Motor neuron (in vitro differentiated cells): Measurements from ENCODE around the gene EYS. TPM values are rescaled to one million over a fixed set of nuclear protein-coding genes. Genes with fewer than 3 reads are reported as not detected.

Experiments used
- ATAC-seq, 8 experiments: fragments of 200-7000 bp; cut with Tn5 transposase; replicated peaks in 6 of 8; 2 replicates each; pipeline ENCODE4 v1.8.0; 2021; ENCODE audit warnings: mild to moderate bottlenecking in 8 of 8, moderate library complexity in 8 of 8
- H3K27ac ChIP-seq, 2 donors: fragments of 250-450 bp; sonication (Bioruptor Pico); 2 replicates each; pipeline ENCODE4 v1.9.0; 2021; ENCODE audit warnings: antibody characterized with exemption in 2 of 2, mild to moderate bottlenecking in 2 of 2, moderate library complexity in 1 of 2
- H3K4me1 ChIP-seq, 2 donors: fragments of 250-450 bp; sonication (Bioruptor Pico); replicated peaks in 1 of 2; 2 replicates each; pipeline ENCODE4 v1.6.1; 2021; ENCODE audit warnings: antibody characterized with exemption in 2 of 2, mild to moderate bottlenecking in 2 of 2, moderate library complexity in 1 of 2
- H3K4me3 ChIP-seq, 5 donors: fragments of 250-450 bp; sonication (Bioruptor Pico); 2 replicates each; pipeline ENCODE4 v1.9.0; 2021; ENCODE audit warnings: antibody characterized with exemption in 5 of 5, mild to moderate bottlenecking in 5 of 5, moderate library complexity in 4 of 5
- WGBS, 10 experiments: fragments of 450-650 bp; shearing (Covaris generic); methylation state at CpG; one replicate each; pipeline ENCODE4 v1.0.0; 2022; 5-methylcytosine and 5-hydroxymethylcytosine counted together
- in situ Hi-C, 9 experiments: fragments of 400-800 bp; cut with MboI; loops; one replicate each; pipeline ENCODE4 v1.15.0; 2021; ENCODE audit warnings: low sequenced_read_pairs in 9 of 9, low pct_unique_long_range_greater_than_20kb in 2 of 9; ENCODE audit not compliant: unreplicated experiment in 9 of 9
- total RNA-seq, 8 experiments: library from RNA; unstranded; fragments of 300-600 nt; gene quantifications; 2 replicates each; pipeline versions ENCODE4 v1.2.3 to v1.2.4, GENCODE V29; 2022

The EYS gene
- total RNA-seq, 8 experiments from 2014 or later: 0.71 to 3.7 (median 1.2) TPM

DNA sequence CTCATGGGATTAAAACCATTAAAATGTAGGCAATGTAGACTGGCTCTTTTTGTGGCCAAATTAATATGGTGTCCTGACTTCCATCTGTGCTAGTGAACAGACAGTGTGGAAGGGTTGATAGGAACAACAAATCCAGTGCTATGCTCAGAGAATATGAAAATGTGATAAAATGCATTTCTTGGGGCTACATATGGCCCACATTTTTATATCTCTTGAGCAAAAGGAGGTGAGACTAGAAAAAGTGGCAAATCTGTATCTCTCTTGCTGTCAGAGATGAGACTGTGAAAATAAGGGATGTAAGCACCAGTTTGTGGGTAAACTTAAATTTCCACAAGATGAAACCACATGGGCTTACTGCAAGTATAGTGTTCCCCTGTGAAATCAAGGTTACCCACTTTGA, 1909.3 kb downstream of the EYS start:
- H3K27ac ChIP-seq: no peak overlapping the region
- peaks cover 0 to 5% of the 10 kb centered on the region in 2 donors for H3K4me1 ChIP-seq
- in situ Hi-C loops: loop anchor here in 3 of 9 experiments (25.0 kb wide), 2 partner anchors 435 to 460 kb away; no protein-coding TSS in a partner anchor
- ATAC-seq: no peak
- H3K4me3 ChIP-seq: no peak overlapping the region

DNA sequence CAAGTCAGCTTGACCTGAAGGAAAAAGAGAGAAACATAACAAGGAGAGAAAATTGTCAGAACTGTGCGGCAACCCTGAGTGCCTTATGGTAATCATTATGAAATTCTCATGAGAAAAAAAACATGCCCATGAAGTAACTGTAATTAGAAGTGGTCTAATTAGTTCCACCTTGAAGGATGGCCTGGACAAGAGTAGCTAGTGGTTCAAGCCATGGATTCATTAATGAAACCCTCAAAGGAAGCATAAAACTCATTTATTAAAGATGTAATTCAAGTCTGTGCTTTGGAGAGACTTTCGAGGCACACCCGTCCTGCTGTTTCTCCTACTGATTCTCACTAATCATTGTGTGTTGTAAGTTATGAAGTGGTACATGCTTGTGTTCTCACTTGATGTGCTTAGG, 1911.2 kb downstream of the EYS start:
- in situ Hi-C loops: loop anchor here in 3 of 9 experiments (25.0 kb wide), 2 partner anchors 434 to 459 kb away; no protein-coding TSS in a partner anchor
- Histone ChIP-seq H3K4me3 (no peak overlapping the region), H3K27ac (no peak overlapping the region), H3K4me1 (peaks cover 0 to 5% of the 10 kb centered on the region in 2 donors)
- WGBS, 10 experiments: 33 to 100% (median 82%) methylated on average over 1 to 3 of the region's 3 CpGs; no CpG with 5 or more reads in 2 of the 10 experiments
- ATAC-seq: peak in 1 of 8 experiments; percentile 12

DNA sequence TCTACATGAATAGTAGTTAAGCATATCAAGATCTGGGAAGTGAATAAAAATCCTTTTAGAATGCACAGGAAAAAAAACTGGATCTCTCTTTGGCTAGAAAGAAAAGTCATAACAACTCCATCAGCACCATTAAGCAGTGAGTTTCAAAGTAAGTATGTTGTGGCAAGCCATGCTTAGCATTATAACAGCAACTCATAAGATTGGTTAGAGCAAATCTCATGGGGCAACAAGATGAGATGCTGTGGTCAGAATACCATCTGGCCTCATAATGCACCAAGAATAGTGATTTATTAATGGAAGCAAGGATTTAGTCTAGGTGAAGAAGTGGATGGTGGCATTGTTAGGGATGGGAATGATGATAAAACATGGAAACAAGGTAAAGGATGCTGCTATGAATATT, 1912.0 kb downstream of the EYS start:
- Histone ChIP-seq H3K4me3 (no peak overlapping the region), H3K4me1 (peaks cover 0 to 5% of the 10 kb centered on the region in 2 donors), H3K27ac (no peak overlapping the region)
- in situ Hi-C loops: loop anchor here in 3 of 9 experiments (25.0 kb wide), 2 partner anchors 433 to 458 kb away; no protein-coding TSS in a partner anchor
- no peak for ATAC-seq

DNA sequence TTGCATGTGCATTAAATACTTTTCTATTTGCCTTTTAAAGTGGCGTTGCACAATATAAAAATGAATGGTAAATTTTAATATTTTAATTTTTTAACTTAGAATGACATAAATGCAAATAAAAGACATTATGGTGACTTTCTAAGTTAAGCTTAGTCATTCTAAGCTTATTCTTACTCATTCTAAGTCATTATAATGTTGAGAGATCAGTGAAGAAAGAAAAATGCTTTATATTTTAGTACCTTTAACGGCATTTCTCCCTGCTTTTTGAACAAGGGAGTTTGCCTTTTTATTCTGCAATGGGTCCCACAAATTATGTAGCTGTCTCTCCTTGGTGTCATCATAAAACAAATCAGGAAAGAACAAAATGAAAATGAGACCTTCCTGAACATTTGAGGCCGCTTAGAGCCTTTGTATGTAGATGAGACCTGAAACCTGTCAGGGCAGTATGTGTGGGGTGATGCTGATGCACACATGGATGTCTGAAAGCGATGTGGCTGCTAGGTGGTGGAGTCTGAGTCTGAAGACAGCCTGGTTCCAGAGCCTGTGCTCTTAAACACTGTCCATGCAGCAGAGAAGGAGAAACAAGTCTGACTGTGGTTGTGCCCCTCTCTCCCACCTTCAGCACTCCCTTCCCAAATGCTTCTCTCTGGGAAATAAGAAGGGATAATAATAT, 1913.4 kb downstream of the EYS start:
- ATAC-seq: peak in 4 of 8 experiments; percentile 25 to 82 (median 52)
- Histone ChIP-seq H3K4me1 (peaks cover 0 to 5% of the 10 kb centered on the region in 2 donors), H3K27ac (no peak overlapping the region), H3K4me3 (no peak overlapping the region)
- in situ Hi-C loops: loop anchor here in 3 of 9 experiments (25.0 kb wide), 2 partner anchors 431 to 456 kb away; no protein-coding TSS in a partner anchor
- WGBS, 10 experiments: 0 to 94% (median 73%) methylated on average over 1 to 4 of the region's 4 CpGs

DNA sequence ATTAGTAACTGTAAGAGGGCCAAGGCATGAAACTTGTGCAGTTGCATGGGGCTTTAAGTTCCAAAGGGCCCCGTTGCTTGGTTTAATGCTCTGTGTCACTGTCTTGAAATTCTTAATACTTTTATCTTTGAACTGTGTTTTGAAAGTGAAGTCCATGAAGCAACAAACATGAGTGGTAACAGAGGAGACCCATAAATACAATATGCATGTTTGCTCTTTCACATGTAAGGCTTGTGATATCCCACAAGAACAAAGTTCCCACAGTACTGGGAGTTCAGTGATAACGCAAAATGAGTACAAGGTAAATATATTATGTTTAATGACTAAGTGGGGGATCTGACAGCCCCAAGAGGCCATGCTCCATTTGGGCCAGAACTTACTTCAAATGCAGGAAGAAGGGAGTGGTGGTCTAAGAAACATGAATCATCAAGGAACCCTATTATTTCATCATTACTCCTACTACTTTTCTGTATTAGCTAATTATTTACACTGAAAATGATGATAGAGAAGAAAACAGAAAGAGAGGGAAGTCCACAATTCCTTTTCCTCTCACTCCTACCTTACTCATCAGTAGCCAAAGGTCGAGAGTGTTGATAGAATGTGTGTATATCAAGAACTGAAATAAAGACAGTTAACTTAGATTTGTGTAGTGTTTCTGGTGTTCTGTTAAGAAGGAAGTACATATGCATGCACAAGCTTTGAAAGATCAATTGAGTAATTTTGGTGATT, 1914.1 kb downstream of the EYS start:
- Histone ChIP-seq H3K4me3 (no peak overlapping the region), H3K4me1 (peaks cover 0 to 5% of the 10 kb centered on the region in 2 donors), H3K27ac (no peak overlapping the region)
- in situ Hi-C loops: loop anchor here in 3 of 9 experiments (25.0 kb wide), 2 partner anchors 431 to 456 kb away; no protein-coding TSS in a partner anchor
- 39 to 96% (median 75%) methylated on average over 1 to 3 of the region's 3 CpGs for WGBS, 10 experiments
- ATAC-seq: peak in 3 of 8 experiments; percentile 57 to 88 (median 59)

DNA sequence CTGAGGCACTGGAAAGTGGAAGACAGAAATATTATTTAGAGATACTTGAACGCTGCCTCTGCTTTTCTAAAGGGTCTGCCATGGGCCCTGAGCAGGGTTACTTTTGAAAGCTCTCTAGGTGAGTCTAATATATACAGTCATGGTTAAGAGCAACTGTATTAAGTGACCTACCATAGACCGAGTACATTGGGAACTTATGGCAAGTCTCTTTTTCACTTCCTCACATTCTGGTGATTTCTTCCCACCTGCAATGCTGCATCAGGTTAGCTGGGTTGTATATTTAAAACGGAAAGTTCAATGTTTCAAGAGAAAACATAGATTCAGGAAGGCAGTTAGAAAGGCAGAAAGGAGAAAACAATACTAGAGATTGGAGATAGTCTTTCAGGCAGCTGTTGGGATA, 1916.7 kb downstream of the EYS start:
- Histone ChIP-seq H3K27ac (no peak overlapping the region), H3K4me3 (no peak overlapping the region), H3K4me1 (peaks cover 0 to 5% of the 10 kb centered on the region in 2 donors)
- no peak for ATAC-seq
- WGBS, 10 experiments: 75 to 100% (median 96%) methylated on average over 1 to 3 of the region's 3 CpGs; no CpG with 5 or more reads in 3 of the 10 experiments
- in situ Hi-C loops: loop anchor here in 3 of 9 experiments (25.0 kb wide), 2 partner anchors 428 to 453 kb away; no protein-coding TSS in a partner anchor

DNA sequence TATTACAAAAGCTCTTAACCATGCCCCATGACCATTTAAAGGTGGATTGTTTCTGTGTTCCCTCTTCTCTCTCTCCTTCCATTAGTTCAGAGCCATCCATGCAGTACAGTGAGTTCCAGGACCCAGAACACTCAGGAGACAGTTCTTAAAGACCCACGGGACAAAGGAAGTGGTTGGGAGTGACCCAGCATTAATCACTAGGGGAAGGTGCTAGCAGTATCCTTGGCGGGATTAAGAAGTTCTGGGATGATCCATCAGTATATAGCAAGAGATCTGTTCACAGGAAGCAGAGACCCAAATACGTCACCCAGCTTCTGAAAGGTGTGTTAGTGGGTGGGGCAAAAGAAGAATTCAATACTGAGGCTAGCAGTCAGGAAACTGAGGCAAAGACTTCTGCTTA, 1917.3 kb downstream of the EYS start:
- no peak for ATAC-seq
- WGBS, 10 experiments: 29 to 100% (median 73%) methylated on average over 1 to 3 of the region's 3 CpGs; no CpG with 5 or more reads in 2 of the 10 experiments
- Histone ChIP-seq H3K27ac (no peak overlapping the region), H3K4me3 (no peak overlapping the region), H3K4me1 (peaks cover 0 to 1% of the 10 kb centered on the region in 2 donors)
- in situ Hi-C loops: loop anchor here in 3 of 9 experiments (25.0 kb wide), 2 partner anchors 427 to 452 kb away; no protein-coding TSS in a partner anchor

DNA sequence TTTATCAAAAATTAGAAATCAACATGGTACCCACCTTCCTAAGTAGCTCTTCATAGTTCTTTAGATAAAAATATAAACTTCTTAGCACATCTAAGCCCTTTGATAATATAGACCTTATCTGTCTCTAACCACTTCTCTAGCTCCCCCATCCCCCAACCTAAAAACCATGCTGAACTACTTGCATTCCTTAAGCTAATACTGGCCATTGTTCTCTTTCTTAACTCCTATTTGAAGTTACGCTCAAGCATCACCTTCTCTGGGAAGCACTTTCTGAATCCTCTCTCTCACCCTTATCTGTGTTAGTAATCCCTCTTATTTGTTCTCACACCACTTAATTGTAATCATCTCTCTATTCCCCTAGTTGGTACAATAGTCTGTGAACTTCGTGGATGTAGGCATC, 1918.5 kb downstream of the EYS start:
- no peak overlapping the region for H3K4me3 ChIP-seq
- no peak for ATAC-seq
- H3K27ac ChIP-seq: no peak overlapping the region
- no peaks in the 10 kb centered on the region for H3K4me1 ChIP-seq
- 59 to 100% (median 100%) methylated on average over 1 to 2 of the region's 2 CpGs; no CpG with 5 or more reads in 1 of the 10 experiments for WGBS, 10 experiments
- in situ Hi-C loops: loop anchor here in 3 of 9 experiments (25.0 kb wide), 2 partner anchors 426 to 451 kb away; no protein-coding TSS in a partner anchor

DNA sequence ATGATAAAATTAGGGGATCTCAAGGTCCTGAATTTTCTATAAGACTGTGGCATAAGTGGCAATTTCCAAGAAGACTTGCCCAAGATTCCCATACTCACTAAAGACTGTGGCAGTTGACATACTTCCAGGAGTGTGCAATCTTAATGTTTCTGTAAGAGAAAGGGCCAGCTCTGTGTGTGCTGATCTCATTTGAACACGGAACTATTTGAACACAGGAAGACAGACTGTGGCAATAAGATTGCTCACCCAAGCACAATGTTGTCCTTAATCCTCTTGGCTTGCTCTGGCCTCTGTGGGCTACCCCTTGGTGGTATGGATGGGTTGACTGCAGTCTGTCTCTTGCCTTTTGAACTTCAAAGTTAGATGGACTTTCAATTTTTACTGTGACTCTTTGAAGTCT, 1920.0 kb downstream of the EYS start:
- in situ Hi-C loops: loop anchor here in 3 of 9 experiments (25.0 kb wide), 2 partner anchors 425 to 450 kb away; no protein-coding TSS in a partner anchor
- ATAC-seq: no peak
- 38 to 100% (median 86%) methylated on average over 1 of the region's 1 CpG; no CpG with 5 or more reads in 3 of the 10 experiments for WGBS, 10 experiments
- no peak overlapping the region for H3K4me3 ChIP-seq
- no peaks in the 10 kb centered on the region for H3K4me1 ChIP-seq
- no peak overlapping the region for H3K27ac ChIP-seq

DNA sequence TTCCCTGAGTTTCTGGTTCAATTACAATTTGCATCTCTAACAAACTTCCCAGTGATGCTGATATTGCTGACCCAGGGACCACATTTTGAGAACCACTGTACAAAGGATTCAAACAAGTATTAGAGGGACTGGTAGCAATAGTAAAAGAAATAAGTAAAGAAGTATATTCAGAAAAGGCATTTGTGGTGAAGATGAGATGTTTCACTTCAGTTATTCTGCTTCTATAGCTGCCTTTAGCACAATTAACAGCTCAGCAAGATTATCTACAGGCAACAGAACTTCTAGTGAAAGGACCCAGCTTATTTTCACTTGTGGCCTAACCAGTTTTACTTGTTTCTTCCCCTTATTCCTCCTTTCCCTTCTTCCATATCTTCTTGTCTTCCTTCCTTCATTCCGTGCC, 1922.0 kb downstream of the EYS start:
- no peak overlapping the region for H3K4me3 ChIP-seq
- no peak for ATAC-seq
- H3K4me1 ChIP-seq: no peaks in the 10 kb centered on the region
- H3K27ac ChIP-seq: no peak overlapping the region
- WGBS, 10 experiments: 57 to 100% (median 88%) methylated on average over 1 of the region's 1 CpG; no CpG with 5 or more reads in 1 of the 10 experiments
- in situ Hi-C loops: loop anchor here in 3 of 9 experiments (25.0 kb wide), 2 partner anchors 423 to 448 kb away; no protein-coding TSS in a partner anchor

DNA sequence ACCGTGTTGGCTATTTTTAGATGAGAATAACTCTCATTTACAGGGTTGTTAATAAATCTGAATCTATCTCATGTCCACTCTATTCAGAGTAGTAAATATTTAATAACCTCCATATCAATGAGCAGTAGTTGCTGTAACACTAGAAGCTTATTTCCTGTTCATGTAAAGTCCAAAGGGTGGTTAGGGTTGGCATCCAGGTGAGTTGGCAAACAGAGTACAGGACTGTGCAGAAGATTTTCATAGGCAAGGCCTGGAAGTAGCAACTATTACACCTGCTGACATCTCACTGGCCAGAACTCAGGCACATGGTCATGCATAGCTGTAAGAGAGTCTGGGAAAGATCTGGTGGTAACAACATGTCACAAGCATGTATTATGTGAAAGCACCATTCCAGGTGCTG, 1923.9 kb downstream of the EYS start:
- Histone ChIP-seq H3K4me3 (no peak overlapping the region), H3K27ac (no peak overlapping the region), H3K4me1 (no peaks in the 10 kb centered on the region)
- ATAC-seq: no peak
- in situ Hi-C loops: loop anchor here in 3 of 9 experiments (25.0 kb wide), 2 partner anchors 421 to 446 kb away; no protein-coding TSS in a partner anchor
- 11 to 100% (median 95%) methylated on average over 1 of the region's 1 CpG for WGBS, 10 experiments

DNA sequence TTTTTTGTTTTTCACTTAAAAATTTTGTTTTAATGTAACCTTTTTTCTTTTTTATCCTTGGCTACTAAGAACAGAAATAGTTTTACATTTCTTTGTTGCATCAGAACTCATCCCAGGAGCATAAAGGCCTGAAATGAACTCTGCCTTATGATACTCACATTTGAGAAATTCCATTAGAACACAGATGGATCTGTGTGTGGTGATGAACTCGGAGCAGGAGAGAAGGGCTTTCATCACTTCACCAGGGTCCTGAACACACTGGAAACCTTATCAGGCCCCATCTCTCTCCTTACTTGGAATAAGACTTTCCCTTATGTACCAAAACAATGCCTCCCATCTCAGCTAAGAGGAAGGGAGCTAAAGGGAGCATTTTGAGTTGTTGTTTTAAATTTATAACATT, 1932.1 kb downstream of the EYS start:
- in situ Hi-C loops: loop anchor here in 4 of 9 experiments (25.0 kb wide), 3 partner anchors 188 to 438 kb away; no protein-coding TSS in a partner anchor
- Histone ChIP-seq H3K27ac (no peak overlapping the region), H3K4me3 (no peak overlapping the region), H3K4me1 (no peaks in the 10 kb centered on the region)
- no peak for ATAC-seq
- 20 to 83% (median 55%) methylated on average over 1 of the region's 1 CpG; no CpG with 5 or more reads in 2 of the 10 experiments for WGBS, 10 experiments

DNA sequence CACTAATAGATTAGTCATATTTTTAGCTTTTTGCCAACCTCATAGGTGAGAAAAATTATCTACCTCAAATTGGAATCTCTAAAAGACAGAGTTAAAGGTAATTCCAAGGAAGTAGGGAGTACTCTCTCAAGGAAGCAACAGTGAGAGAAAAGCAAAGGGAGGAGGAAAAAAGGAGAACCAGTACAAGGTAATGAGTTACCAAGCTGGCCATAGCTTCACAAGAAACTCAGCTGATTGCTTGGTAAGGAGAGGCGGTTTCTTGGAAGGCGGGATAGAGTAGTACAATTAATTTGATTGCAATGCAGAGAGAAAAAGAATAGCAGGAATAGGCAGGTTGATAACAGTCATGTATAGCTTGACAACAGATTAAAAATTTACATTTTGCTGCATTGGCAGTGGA, 1933.8 kb downstream of the EYS start:
- H3K4me1 ChIP-seq: no peaks in the 10 kb centered on the region
- WGBS, 10 experiments: 26 to 100% (median 90%) methylated on average over 1 to 2 of the region's 2 CpGs
- no peak overlapping the region for H3K27ac ChIP-seq
- ATAC-seq: no peak
- in situ Hi-C loops: loop anchor here in 2 of 9 experiments (25.0 kb wide), 2 partner anchors 186 to 411 kb away; no protein-coding TSS in a partner anchor
- no peak overlapping the region for H3K4me3 ChIP-seq
